Measurements from ENCODE around the gene POLR2J3.
"Not testable (repeated sequence)": the region's sequence is repeated elsewhere in the genome, so short reads cannot be mapped to it uniquely, and the experiment has no call there.

The POLR2J3 gene

GRCh38 chr7:102520797-102521196, 51.6 kb downstream of the POLR2J3 start:
- not testable (repeated sequence) for DNase-seq (ENCODE audit: low read depth in 2 of 2)

- not testable (repeated sequence) for DNase-seq (ENCODE audit: low read depth in 2 of 2)
These were observed 54.7 kb downstream of the POLR2J3 start, which contains the start of gene RASA4B for GRCh38 chr7:102517550-102518147. RASA4B (minus strand) TSS chr7:102517777; CDS start chr7:102517710, 67 bp downstream.

Measured in stimulated activated CD8-positive, alpha-beta memory T cell treated with anti-CD3 and anti-CD28 coated beads, Interleukin-15, amount 100 ng/mL, for 48 hours (primary cell).